Caco-2 (cell line): Measurements from ENCODE around the gene LRRC46. TPM values are rescaled to one million over a fixed set of nuclear protein-coding genes. Genes with fewer than 3 reads are reported as not detected.

ENCODE experiments used
- BruUV-seq: library from RNA; stranded (reverse); fragments of 400-500 nt; replicated peaks from 2 replicates; lab custom pipeline; 2021; lab: Mats Ljungman, UMichigan
- CTCF ChIA-PET: fragments of 300-600 bp; sonication (Branson Sonifier 250); formaldehyde crosslinking; loops from one replicate; lab custom pipeline; 2022; ENCODE audit warnings: antibody characterized with exemption; lab: Charles Lee
- POLR2A ChIA-PET: fragments of 300-600 bp; sonication (Branson Sonifier 250); formaldehyde crosslinking; loops from one replicate; lab custom pipeline; 2022; ENCODE audit warnings: antibody characterized with exemption; lab: Charles Lee
- DNase-seq, 2 experiments: peaks; one replicate each; pipeline versions ENCODE4 v3.0.0 to v3.0.0-alpha.2; 2020 to 2022
- H3K27me3 ChIP-seq: replicated peaks from 2 replicates; pipeline ENCODE4 v1.6.0; 2011; ENCODE audit warnings: low read length; ENCODE audit not compliant: control insufficient read depth, insufficient read depth
- H3K36me3 ChIP-seq: 2 replicates; pipeline ENCODE4 v1.5.1; 2011; ENCODE audit warnings: low read length; ENCODE audit not compliant: control insufficient read depth, insufficient read depth
- H3K4me1 ChIP-seq: fragments of 250-450 bp; sonication (Bioruptor Pico); 2 replicates; pipeline ENCODE4 v1.5.1; 2020; ENCODE audit warnings: mild to moderate bottlenecking
- H3K4me3 ChIP-seq: 2 replicates; pipeline ENCODE4 v1.5.1; 2011; ENCODE audit warnings: low read depth, mild to moderate bottlenecking, control low read depth, low read length
- H3K9me3 ChIP-seq: fragments of 250-450 bp; sonication (Bioruptor Pico); 2 replicates; pipeline ENCODE4 v1.5.1; 2020; ENCODE audit warnings: mild to moderate bottlenecking, moderate library complexity
- H3K27ac Mint-ChIP-seq: one replicate; pipeline ENCODE4 v1.8.0; 2022; ENCODE audit warnings: mixed read lengths; ENCODE audit not compliant: unreplicated experiment
- H3K27me3 Mint-ChIP-seq: one replicate; pipeline ENCODE4 v1.8.0; 2022; ENCODE audit warnings: mixed read lengths; ENCODE audit not compliant: insufficient read depth, unreplicated experiment
- H3K36me3 Mint-ChIP-seq: one replicate; pipeline ENCODE4 v1.8.0; 2022; ENCODE audit warnings: mild to moderate bottlenecking, mixed read lengths; ENCODE audit not compliant: insufficient read depth, unreplicated experiment
- H3K4me1 Mint-ChIP-seq: one replicate; pipeline ENCODE4 v1.8.0; 2022; ENCODE audit warnings: low read depth, mixed read lengths; ENCODE audit not compliant: unreplicated experiment
- H3K4me3 Mint-ChIP-seq: one replicate; pipeline ENCODE4 v1.8.0; 2022; ENCODE audit warnings: mild to moderate bottlenecking, moderate library complexity, mixed read lengths; ENCODE audit not compliant: unreplicated experiment
- H3K9me3 Mint-ChIP-seq: one replicate; pipeline ENCODE4 v1.8.0; 2022; ENCODE audit warnings: mixed read lengths; ENCODE audit not compliant: unreplicated experiment
- CTCF ChIP-seq, 2 experiments: fragments of 200-600 bp in 1 of 2; IDR thresholded peaks; 1 replicate in 1 of 2; 2 replicates in 1 of 2; pipeline versions ENCODE4 v1.5.1 to v1.8.0; 2011 to 2022; ENCODE audit warnings: antibody characterized with exemption in 1 of 2, control low read depth in 1 of 2, inconsistent platforms in 1 of 2, low read depth in 1 of 2, low read length in 1 of 2, mild to moderate bottlenecking in 1 of 2, moderate library complexity in 1 of 2; ENCODE audit not compliant: insufficient read depth in 1 of 2, severe bottlenecking in 1 of 2, unreplicated experiment in 1 of 2
- intact Hi-C: fragments of 100-400 bp; cut with micrococcal nuclease; formaldehyde crosslinking; loops from one replicate; pipeline ENCODE4 v1.10.0; 2022; ENCODE audit not compliant: unreplicated experiment
- total RNA-seq: library from RNA; stranded (reverse); gene quantifications from 2 replicates; pipeline ENCODE4 v1.2.3, GENCODE V29; 2022

LRRC46 gene
- total RNA-seq, 1 experiment from 2014 or later, result 2.3 TPM

GRCh38 chr17:47816111-47816735 lies 15.2 kb upstream of the LRRC46 start:
- H3K27ac Mint-ChIP-seq, result no peak overlapping the region
- intact Hi-C loops, result no loop called here
- H3K36me3 Mint-ChIP-seq, result no peaks in the 10 kb centered on the region
- no peaks in the 10 kb centered on the region for H3K9me3 Mint-ChIP-seq
- POLR2A ChIA-PET, result no interaction called here
- CTCF ChIA-PET, result interaction anchor here (2.0 kb wide), 1 partner anchor 15 kb away, joined by 4 read pairs; the partner anchor contains the start of gene MRPL10
- BruUV-seq, result no TSS peak
- no peak for TF ChIP-seq CTCF (IDR thresholded peaks at IDR 0.05; ENCODE audit: insufficient read depth in 1 of 2, low read depth in 1 of 2, low read length in 1 of 2, severe bottlenecking in 1 of 2, unreplicated experiment in 1 of 2)
- Histone ChIP-seq H3K27me3 (no peaks in the 10 kb centered on the region), H3K4me1 (peaks cover 16% of the 10 kb centered on the region), H3K9me3 (no peaks in the 10 kb centered on the region), H3K36me3 (peaks cover 4% of the 10 kb centered on the region), H3K4me3 (no peak overlapping the region)
- no peaks in the 10 kb centered on the region for H3K27me3 Mint-ChIP-seq
- DNase-seq, result no peak
- no peak overlapping the region for H3K4me3 Mint-ChIP-seq
- H3K4me1 Mint-ChIP-seq, result peaks cover 23% of the 10 kb centered on the region

- Mint-ChIP-seq H3K36me3 (peaks cover 6% of the 10 kb centered on the region), H3K4me3 (no peak overlapping the region), H3K27me3 (no peaks in the 10 kb centered on the region), H3K4me1 (peaks cover 23% of the 10 kb centered on the region), H3K27ac (no peak overlapping the region), H3K9me3 (no peaks in the 10 kb centered on the region)
- Histone ChIP-seq H3K9me3 (no peaks in the 10 kb centered on the region), H3K4me3 (no peak overlapping the region), H3K27me3 (no peaks in the 10 kb centered on the region), H3K36me3 (peaks cover 4% of the 10 kb centered on the region), H3K4me1 (peaks cover 9% of the 10 kb centered on the region)
- no TSS peak for BruUV-seq
- intact Hi-C loops, result no loop called here
- TF ChIP-seq CTCF (IDR thresholded peaks at IDR 0.05; ENCODE audit: insufficient read depth in 1 of 2, low read depth in 1 of 2, low read length in 1 of 2, severe bottlenecking in 1 of 2, unreplicated experiment in 1 of 2), result no peak
- CTCF ChIA-PET, result interaction anchor here (0.6 kb wide), 1 partner anchor 166 kb away, joined by 4 read pairs; no protein-coding TSS in a partner anchor
- POLR2A ChIA-PET, result no interaction called here
- DNase-seq, result no peak
Measured at GRCh38 chr17:47816947-47817346, 14.5 kb upstream of the LRRC46 start.

- ChIA-PET POLR2A (interaction anchor here (1.7 kb wide), 1 partner anchor 13 kb away, joined by 5 read pairs; the partner anchor contains the start of genes LRRC46 and MRPL10), CTCF (interaction anchor here (0.6 kb wide), 2 partner anchors 52 to 670 kb away, joined by 3 to 6 read pairs; no protein-coding TSS in a partner anchor)
- Histone ChIP-seq H3K36me3 (peaks cover 4% of the 10 kb centered on the region), H3K9me3 (no peaks in the 10 kb centered on the region), H3K27me3 (no peaks in the 10 kb centered on the region), H3K4me1 (peaks cover 9% of the 10 kb centered on the region), H3K4me3 (no peak overlapping the region)
- no TSS peak for BruUV-seq
- DNase-seq, result peak in 1 of 2 experiments; percentile 48
- no peaks in the 10 kb centered on the region for H3K9me3 Mint-ChIP-seq
- intact Hi-C loops, result no loop called here
- H3K4me3 Mint-ChIP-seq, result no peak overlapping the region
- TF ChIP-seq CTCF (IDR thresholded peaks at IDR 0.05; ENCODE audit: insufficient read depth in 1 of 2, low read depth in 1 of 2, low read length in 1 of 2, severe bottlenecking in 1 of 2, unreplicated experiment in 1 of 2), result no peak
- no peak overlapping the region for H3K27ac Mint-ChIP-seq
- no peaks in the 10 kb centered on the region for H3K27me3 Mint-ChIP-seq
- H3K4me1 Mint-ChIP-seq, result peaks cover 18% of the 10 kb centered on the region
- H3K36me3 Mint-ChIP-seq, result peaks cover 6% of the 10 kb centered on the region
Measured at GRCh38 chr17:47818002-47818695, 13.3 kb upstream of the LRRC46 start.
